Epidermal melanocyte (primary cell): ENCODE measurements around the gene CELF2.

Source experiments
- DNase-seq: peaks from one replicate; pipeline ENCODE4 v3.0.0; 2011; ENCODE audit warnings: low spot score; ENCODE audit not compliant: insufficient read length

CELF2 gene

GRCh38 chr10:11245510-11245909 is 227.8 kb downstream of the CELF2 start:
- DNase-seq = no peak

DNA sequence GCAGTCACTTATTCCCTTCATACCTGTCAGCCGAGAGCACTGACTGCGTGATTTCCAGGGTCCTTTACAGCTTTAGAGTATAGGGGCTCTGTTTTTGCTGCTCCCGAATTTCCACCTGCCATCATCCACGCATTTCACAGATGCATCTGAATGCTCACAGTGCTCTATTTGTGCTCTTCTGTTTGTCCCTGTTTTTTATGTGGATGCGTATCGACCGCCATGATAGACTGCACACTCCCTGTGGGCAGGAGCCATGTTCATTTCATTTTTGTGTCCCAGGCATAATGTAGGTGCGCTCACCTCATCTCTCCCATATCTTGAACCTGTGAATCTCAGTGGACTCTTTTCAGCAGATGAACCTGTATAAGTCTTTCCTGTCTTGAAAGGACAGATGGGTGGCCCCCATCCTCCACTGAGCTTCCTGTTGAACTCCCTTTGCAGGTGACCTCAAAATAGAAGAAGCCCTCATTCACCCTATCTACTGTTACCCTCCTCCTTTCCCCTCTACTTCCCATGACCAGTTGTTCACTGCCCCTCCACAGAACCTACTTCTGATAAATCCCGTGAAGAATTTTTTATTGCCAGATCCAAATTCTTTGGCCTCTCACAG is 228.4 kb downstream of the CELF2 start:
- no peak for DNase-seq

GRCh38 chr10:11246752-11247467 is 229.2 kb downstream of the CELF2 start:
- DNase-seq = no peak

GRCh38 chr10:11249152-11249807 is 231.6 kb downstream of the CELF2 start:
- DNase-seq = no peak

DNA sequence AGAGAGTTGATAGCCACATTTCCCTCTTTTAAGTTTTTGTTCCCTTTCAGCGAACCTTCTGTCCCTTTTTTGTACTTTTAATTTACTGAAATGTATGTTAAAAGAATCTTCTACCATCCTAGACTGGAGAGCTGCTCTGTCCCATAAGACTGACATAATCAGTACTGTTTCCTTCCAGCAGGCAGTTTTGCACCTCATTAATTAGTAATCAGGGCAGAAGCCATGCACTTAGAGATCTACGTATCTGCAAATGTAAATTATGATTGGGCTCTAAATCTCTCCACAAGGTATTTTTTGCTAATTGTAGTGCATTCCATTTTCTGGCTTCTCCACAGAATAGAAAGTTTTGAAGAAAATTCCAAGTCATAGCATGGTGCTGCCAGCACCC is 232.1 kb downstream of the CELF2 start:
- no peak for DNase-seq

DNA sequence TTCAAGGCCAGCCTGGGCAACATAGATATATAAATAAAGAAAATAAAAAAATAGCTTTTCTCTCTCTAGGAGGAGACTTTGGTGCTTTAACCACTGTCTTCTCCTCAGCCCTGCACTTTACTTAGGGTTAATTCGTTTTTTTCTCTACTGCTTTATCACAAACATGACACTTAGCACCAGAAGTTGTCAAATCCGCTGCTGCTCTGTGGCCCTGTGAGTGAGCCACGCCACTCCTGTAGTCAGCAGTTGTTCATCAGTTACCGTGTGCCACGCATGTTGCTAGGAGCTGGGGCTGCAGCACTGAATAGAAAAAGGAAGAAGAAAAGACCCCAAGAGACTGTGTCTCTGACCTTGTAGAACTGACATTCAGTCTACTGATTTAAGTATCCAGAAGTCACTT is 232.6 kb downstream of the CELF2 start:
- DNase-seq = no peak

GRCh38 chr10:11252887-11253286 is 235.2 kb downstream of the CELF2 start:
- DNase-seq = no peak

- DNase-seq = no peak
These were observed 235.8 kb downstream of the CELF2 start for GRCh38 chr10:11253385-11254002.

- no peak for DNase-seq
These were observed 237.5 kb downstream of the CELF2 start for GRCh38 chr10:11255156-11255555.

- no peak for DNase-seq
These were observed 238.2 kb downstream of the CELF2 start for GRCh38 chr10:11255796-11256444.

- DNase-seq = no peak
These were observed 239.2 kb downstream of the CELF2 start for GRCh38 chr10:11256896-11257295.

DNA sequence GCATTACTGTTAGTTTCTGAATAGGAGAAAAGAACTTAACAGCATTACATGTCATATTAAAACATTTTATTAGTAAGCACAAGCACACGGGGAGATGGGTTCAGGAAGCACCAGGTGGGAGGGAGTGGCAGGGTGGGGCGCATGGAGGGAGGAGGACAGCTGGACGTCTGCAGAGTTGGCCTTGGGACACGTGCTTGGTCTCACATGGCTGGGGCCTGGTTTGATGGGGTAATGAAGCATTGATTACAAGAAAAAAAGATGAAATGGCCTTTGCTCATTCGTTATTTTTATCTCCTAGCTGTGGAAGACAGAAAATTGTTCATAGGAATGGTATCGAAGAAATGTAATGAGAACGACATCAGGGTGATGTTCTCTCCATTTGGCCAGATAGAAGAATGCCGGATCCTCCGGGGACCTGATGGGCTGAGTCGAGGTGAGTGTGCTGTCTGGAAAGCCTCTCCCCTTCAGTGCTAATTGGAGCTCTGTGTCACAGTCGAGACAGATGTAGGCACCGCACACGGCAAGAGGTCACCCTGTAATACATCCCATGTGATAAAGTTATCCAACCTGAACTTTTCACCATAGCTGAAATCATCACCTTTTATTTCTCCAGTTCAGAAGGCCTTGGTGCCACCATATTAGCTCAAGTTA is 239.9 kb downstream of the CELF2 start:
- DNase-seq = no peak

DNA sequence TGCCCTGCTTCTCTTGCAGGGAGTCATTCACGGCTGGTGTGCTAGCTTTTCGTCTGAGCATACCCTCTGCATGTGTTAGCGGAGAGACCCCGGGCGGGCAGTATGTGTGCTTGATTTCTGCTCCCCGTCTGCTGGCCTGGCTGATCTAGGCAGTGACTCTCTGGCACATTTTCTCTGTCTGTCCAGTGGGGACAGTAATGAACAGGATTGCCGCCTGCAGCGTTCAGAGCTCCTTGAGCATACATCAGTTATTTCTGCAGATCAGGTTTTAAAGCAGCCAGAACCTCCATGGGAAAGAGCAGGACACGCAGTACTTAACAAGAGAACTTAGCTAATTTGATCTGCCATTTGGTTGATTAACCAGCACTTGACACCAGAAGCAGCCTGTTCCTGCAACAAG is 242.5 kb downstream of the CELF2 start:
- DNase-seq = no peak

DNA sequence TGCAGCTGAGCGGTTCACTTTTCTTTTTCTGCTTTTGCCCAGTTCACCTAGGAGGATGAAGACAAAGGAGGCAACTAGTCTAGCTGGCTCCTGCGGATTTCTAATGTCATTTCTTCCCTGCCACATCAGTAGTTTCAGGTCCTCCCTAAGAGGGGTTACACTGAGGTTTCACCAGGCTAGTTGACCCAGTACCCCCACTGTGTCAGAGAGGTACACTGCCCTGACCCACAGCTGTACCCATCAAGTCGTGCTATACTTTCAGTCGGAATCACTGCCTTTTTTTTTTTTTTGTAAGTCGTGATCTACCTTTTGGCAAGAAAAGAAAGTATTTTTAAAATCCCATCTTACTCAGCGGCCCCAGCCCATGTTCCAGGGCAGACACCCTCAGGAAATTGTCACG is 243.5 kb downstream of the CELF2 start:
- DNase-seq = no peak

DNA sequence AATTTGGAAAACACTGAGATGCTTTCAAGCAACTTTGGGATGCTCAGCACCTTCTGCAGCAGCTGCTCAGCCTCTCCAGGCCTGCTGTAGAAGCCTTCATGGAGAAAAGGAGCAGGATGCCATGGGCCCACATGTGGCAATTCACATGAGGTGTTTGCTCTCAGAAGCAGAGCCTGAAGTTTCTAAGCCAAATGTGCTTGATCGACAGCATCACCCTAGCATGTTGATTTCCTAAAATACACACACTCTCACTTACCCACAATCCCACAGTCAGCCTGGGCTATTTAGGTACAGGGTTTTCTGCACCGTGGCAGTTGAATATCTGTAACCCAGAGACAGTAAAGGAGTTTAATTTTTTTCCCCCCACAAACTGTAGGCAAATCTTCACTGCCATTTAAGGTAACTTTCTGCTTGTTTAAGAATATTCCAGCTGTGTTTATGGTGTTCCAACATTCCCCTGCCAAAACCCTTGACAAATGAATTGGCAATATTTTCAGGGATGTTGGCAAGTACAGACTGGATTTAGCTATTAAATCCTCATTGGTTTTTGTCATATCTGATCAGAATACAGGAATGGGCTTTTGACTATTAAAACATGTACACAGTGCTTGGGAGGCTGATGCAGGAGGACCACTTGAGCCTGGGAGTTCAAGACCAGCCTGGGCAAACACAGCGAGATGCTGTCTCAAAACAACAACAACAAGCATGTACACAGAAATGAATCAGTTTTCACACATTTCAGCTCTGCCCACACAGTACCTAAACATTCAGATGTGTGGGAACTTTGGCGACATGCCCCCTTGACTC is 244.2 kb downstream of the CELF2 start:
- no peak for DNase-seq

- no peak for DNase-seq
These were observed 245.0 kb downstream of the CELF2 start for GRCh38 chr10:11262494-11263345.

DNA sequence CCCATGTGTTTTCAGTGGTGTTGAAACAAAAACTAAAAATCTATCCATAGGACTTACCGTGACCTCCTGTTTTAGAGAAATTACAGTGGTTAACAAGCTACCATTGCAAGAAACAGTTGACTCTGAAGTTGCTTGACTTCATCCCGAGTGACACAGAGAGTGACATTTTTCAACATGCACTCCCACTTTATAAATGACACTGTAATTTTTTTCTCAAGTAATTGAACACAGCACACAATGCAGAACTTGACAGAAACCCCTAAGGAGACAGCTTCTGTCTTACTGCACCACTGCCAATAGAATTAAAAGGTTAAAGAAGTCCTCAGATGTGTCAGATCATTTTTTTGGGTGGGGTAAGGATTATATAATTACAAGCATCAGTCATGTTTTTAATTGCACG is 246.1 kb downstream of the CELF2 start:
- DNase-seq = no peak

GRCh38 chr10:11264296-11265048 is 246.8 kb downstream of the CELF2 start:
- DNase-seq = peak; percentile 34

GRCh38 chr10:11265484-11265883 is 247.8 kb downstream of the CELF2 start:
- DNase-seq = no peak
